ENCODE data around the gene PRSS56. TPM values are rescaled to one million over a fixed set of nuclear protein-coding genes. Genes with fewer than 3 reads are reported as not detected.

Gene PRSS56
- polyA plus RNA-seq, 1 donor from 2014 or later, result 0.16 TPM

DNA sequence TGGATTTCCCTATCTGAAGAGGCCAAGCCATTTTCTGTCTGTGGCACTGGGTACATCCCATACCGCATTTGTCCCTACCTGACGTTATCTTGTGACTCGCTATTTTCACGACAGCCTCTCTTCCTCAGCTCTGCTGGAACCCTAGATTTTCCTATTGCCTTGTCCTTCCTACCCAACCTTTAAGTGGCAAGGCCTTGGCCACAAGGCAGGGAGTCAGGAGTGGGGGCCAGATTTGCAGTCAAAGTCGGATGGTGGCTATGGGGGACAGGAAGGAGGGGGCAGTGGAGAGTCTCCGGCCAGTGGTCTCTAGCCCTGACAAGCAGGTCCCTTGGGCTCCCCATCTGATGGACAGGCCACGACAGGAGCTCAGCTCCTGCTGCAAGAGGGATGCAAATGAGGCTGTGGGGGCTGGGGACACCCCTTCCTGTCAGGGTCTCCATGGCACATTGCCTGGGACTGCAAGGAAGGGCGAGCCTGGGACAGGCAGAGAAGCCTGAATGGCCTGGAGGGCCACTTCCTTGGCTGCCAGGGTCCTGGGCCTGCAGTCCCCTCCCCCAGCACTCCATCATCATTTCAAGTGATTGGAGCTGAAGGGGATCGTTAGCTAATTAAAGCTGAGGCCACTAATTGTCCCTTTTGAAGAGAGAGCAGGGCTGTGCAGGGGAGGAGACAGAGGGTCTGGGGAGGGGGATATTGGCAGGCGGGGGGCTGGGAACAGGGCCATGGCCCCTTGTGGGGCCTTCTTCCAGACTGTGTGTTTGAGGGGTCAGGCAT is 26.3 kb upstream of the PRSS56 start:
- Histone ChIP-seq H3K9me2 (ENCODE audit: insufficient read depth, low read length) (no peaks in the 10 kb centered on the region), H2AFZ (ENCODE audit: low read depth, low read length) (no peak overlapping the region), H3K36me3 (ENCODE audit: insufficient read depth, low read length) (no peaks in the 10 kb centered on the region), H3F3A (ENCODE audit: insufficient read depth, low read length, poor library complexity, severe bottlenecking) (no peaks in the 10 kb centered on the region), H3K4me2 (ENCODE audit: low read length) (no peak overlapping the region), H3K9ac (ENCODE audit: low read length) (no peak overlapping the region), H3K4me3 (ENCODE audit: low read length) (no peak overlapping the region), H4K20me1 (ENCODE audit: insufficient read depth) (no peaks in the 10 kb centered on the region), H3K27ac (ENCODE audit: low read length) (no peak overlapping the region), H3K27me3 (ENCODE audit: insufficient read depth, low read depth, low read length) (peaks cover under 1% of the 10 kb centered on the region), H3K79me2 (replicated peaks; ENCODE audit: insufficient read depth, low read length) (no peaks in the 10 kb centered on the region), H3K9me3 (ENCODE audit: low read length) (no peaks in the 10 kb centered on the region)
- TF ChIP-seq SMC3 (conservative IDR thresholded peaks at IDR 0.05; ENCODE audit: poor library complexity) (no peak), MXI1 (conservative IDR thresholded peaks at IDR 0.05; ENCODE audit: poor library complexity, severe bottlenecking) (no peak), EZH2 (IDR thresholded peaks at IDR 0.05; ENCODE audit: borderline replicate concordance, insufficient read depth, low read length, poor library complexity, severe bottlenecking) (no peak), TAF1 (IDR thresholded peaks at IDR 0.05; ENCODE audit: low read depth) (no peak), RAD21 (conservative IDR thresholded peaks at IDR 0.05) (no peak), EP300 (conservative IDR thresholded peaks at IDR 0.05; ENCODE audit: poor library complexity, severe bottlenecking) (no peak)

DNA sequence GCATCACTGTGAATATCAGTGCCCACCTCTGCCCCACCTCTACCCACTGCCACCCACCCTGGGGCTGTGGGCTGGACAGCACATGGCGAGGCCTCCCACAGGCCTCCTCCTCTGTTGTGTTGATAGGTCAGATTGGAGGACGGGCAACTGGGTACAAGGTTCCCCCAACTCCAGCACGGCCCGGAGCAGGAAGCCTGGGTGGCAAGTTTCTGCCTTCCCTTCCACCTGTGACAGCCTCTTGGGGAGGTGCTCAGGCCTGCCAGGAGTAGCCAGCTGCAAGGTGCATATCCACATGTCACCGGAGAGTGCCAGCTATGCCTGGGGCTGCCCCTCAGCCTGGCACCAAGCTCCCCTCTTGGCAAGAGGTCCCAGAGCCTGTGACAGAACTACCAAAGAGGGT is 25.6 kb upstream of the PRSS56 start:
- no peak overlapping the region for H2AFZ ChIP-seq (ENCODE audit: low read depth, low read length)
- H3K79me2 ChIP-seq (replicated peaks; ENCODE audit: insufficient read depth, low read length), result no peaks in the 10 kb centered on the region
- H3K9me2 ChIP-seq (ENCODE audit: insufficient read depth, low read length), result no peaks in the 10 kb centered on the region
- TF ChIP-seq EZH2 (IDR thresholded peaks at IDR 0.05; ENCODE audit: borderline replicate concordance, insufficient read depth, low read length, poor library complexity, severe bottlenecking), result no peak
- TF ChIP-seq SMC3 (conservative IDR thresholded peaks at IDR 0.05; ENCODE audit: poor library complexity), result no peak
- TF ChIP-seq TAF1 (IDR thresholded peaks at IDR 0.05; ENCODE audit: low read depth), result no peak
- no peak for TF ChIP-seq RAD21 (conservative IDR thresholded peaks at IDR 0.05)
- TF ChIP-seq, protein P1, sequence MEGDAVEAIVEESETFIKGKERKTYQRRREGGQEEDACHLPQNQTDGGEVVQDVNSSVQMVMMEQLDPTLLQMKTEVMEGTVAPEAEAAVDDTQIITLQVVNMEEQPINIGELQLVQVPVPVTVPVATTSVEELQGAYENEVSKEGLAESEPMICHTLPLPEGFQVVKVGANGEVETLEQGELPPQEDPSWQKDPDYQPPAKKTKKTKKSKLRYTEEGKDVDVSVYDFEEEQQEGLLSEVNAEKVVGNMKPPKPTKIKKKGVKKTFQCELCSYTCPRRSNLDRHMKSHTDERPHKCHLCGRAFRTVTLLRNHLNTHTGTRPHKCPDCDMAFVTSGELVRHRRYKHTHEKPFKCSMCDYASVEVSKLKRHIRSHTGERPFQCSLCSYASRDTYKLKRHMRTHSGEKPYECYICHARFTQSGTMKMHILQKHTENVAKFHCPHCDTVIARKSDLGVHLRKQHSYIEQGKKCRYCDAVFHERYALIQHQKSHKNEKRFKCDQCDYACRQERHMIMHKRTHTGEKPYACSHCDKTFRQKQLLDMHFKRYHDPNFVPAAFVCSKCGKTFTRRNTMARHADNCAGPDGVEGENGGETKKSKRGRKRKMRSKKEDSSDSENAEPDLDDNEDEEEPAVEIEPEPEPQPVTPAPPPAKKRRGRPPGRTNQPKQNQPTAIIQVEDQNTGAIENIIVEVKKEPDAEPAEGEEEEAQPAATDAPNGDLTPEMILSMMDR (IDR thresholded peaks at IDR 0.05; ENCODE audit: poor library complexity, severe bottlenecking), result no peak
- TF ChIP-seq, protein P2, sequence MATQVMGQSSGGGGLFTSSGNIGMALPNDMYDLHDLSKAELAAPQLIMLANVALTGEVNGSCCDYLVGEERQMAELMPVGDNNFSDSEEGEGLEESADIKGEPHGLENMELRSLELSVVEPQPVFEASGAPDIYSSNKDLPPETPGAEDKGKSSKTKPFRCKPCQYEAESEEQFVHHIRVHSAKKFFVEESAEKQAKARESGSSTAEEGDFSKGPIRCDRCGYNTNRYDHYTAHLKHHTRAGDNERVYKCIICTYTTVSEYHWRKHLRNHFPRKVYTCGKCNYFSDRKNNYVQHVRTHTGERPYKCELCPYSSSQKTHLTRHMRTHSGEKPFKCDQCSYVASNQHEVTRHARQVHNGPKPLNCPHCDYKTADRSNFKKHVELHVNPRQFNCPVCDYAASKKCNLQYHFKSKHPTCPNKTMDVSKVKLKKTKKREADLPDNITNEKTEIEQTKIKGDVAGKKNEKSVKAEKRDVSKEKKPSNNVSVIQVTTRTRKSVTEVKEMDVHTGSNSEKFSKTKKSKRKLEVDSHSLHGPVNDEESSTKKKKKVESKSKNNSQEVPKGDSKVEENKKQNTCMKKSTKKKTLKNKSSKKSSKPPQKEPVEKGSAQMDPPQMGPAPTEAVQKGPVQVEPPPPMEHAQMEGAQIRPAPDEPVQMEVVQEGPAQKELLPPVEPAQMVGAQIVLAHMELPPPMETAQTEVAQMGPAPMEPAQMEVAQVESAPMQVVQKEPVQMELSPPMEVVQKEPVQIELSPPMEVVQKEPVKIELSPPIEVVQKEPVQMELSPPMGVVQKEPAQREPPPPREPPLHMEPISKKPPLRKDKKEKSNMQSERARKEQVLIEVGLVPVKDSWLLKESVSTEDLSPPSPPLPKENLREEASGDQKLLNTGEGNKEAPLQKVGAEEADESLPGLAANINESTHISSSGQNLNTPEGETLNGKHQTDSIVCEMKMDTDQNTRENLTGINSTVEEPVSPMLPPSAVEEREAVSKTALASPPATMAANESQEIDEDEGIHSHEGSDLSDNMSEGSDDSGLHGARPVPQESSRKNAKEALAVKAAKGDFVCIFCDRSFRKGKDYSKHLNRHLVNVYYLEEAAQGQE (IDR thresholded peaks at IDR 0.05; ENCODE audit: borderline replicate concordance), result no peak
- TF ChIP-seq MXI1 (conservative IDR thresholded peaks at IDR 0.05; ENCODE audit: poor library complexity, severe bottlenecking), result no peak
- no peak for TF ChIP-seq POLR2AphosphoS5 (IDR thresholded peaks at IDR 0.05)
- no peak for TF ChIP-seq EP300 (conservative IDR thresholded peaks at IDR 0.05; ENCODE audit: poor library complexity, severe bottlenecking)
- H3K4me2 ChIP-seq (ENCODE audit: low read length), result no peak overlapping the region
- no peaks in the 10 kb centered on the region for H4K20me1 ChIP-seq (ENCODE audit: insufficient read depth)
- H3K9me3 ChIP-seq (ENCODE audit: low read length), result no peaks in the 10 kb centered on the region
- no peaks in the 10 kb centered on the region for H3F3A ChIP-seq (ENCODE audit: insufficient read depth, low read length, poor library complexity, severe bottlenecking)
- H3K36me3 ChIP-seq (ENCODE audit: insufficient read depth, low read length), result no peaks in the 10 kb centered on the region
- H3K9ac ChIP-seq (ENCODE audit: low read length), result no peak overlapping the region
- H3K27me3 ChIP-seq (ENCODE audit: insufficient read depth, low read depth, low read length), result no peaks in the 10 kb centered on the region
- no peak overlapping the region for H3K4me3 ChIP-seq (ENCODE audit: low read length)
- H3K27ac ChIP-seq (ENCODE audit: low read length), result no peak overlapping the region
